ENCODE measurements around the gene PTK7. TPM values are rescaled to one million over a fixed set of nuclear protein-coding genes. Genes with fewer than 3 reads are reported as not detected.

Gene PTK7
- polyA plus RNA-seq, 4 donors: 230 to 296 (median 261) TPM

DNA sequence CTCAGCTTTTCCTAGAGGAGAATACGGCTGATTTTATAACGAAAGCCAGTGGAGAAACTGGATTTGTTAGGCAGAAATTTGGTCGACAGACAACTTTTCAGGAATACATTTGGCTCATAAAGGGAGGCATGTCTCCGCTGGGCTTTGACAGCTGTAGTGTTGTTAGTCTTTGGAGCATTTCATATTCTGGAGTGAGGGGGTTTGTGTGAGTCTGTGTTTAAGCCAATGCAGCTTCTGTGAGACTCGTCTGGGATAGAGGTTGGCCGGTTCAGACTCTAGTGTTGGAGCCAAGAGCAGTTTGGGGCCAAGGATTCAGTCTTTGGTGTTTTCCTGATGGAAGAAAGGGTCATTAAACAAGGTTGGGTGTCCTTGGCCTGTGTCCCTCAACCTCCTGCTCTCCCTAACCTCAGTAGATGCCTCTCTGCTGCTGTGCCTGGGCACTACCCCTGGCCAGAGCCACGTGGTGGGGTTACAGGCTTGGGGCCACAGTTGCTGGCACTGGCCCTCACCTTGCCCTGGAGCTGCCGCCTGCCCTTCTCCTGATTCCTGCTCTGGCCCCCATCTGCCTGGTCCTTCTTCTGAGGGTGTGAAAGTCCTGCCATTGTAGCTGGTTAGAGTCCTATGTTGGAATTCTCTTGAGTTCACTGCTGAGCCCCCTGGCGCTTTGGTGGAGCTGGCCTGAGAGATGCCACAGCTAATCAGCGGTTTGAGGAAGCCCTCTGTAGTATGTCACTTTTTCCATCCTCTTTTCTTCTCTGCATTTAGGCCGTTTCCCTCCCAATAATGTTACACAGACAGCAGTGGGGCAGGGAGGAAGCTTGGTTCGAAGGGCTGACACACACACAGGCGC is 6.9 kb downstream of the PTK7 start:
- no peak for DNase-seq (ENCODE audit: low read depth in 4 of 4, low spot score in 2 of 4)

DNA sequence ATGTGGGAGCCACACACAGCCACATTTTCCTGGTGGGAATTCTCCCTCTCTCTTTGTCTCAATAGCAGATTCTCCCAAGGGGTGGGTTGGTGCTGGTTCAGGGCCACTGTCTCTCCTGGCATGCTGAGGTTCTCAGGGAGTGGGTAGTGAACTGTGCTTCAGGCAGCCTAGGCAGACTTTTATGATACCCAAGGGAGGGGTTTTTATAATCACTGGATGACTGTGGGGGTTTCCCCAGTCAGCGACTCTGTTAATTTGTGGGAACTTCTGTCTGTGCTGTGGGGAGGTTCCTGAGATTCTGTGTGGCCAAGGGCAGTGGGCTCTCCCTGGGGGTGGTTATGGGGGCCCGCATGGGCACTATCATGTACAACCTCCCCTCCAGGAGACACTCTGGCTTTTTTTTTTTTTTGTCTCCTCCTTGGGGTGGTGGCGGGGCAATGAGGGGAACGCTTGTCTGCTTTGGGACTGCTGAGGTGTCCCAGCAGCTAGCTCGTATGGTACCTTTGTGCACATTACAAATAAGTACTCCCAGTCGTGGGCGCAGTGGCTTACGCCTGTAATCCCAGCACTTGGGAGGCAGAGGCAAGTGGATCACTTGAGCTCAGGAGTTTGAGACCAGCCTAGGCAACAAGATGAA is 10.0 kb downstream of the PTK7 start:
- no peak for DNase-seq (ENCODE audit: low read depth in 4 of 4, low spot score in 2 of 4)

DNA sequence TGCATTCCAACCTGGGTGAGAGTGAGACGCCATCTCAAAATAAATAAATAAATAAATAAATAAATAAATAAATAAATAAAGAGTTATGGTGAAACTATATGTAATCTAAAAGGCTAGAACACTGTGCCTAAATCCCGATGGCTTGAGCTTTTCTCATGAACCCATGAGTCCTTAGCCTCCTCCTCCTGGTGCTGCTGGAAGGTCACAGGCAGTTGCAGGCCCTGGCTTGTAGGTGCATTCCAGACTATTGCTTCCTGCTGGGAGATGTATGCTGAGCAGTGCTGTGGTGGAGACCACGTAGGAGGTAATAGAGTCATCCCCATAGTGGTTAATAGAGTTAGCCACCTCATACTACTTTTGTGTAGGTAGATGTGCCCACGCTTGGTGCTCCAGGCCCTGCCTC is 12.5 kb downstream of the PTK7 start:
- DNase-seq (ENCODE audit: low read depth in 4 of 4, low spot score in 2 of 4): no peak

DNA sequence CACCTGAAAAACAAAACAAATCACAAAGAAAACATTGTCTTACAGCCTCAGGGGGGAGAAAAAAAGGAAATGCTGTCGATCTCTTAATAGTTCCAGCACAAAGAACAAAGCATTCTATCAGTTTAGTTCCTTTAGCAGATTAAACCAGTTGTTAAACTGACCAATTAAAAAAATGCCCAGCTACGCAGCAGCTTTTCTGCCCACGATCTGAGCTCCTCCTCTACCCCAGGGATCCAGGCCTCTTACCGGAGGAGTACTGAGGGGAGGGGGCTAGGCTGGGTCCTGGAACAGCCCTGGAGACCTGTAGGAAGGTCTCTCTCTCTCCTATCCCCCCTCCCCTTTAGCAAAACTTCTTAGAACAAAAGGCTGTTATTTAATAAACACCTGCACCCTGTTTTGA is 13.4 kb downstream of the PTK7 start:
- no peak for DNase-seq (ENCODE audit: low read depth in 4 of 4, low spot score in 2 of 4)

DNA sequence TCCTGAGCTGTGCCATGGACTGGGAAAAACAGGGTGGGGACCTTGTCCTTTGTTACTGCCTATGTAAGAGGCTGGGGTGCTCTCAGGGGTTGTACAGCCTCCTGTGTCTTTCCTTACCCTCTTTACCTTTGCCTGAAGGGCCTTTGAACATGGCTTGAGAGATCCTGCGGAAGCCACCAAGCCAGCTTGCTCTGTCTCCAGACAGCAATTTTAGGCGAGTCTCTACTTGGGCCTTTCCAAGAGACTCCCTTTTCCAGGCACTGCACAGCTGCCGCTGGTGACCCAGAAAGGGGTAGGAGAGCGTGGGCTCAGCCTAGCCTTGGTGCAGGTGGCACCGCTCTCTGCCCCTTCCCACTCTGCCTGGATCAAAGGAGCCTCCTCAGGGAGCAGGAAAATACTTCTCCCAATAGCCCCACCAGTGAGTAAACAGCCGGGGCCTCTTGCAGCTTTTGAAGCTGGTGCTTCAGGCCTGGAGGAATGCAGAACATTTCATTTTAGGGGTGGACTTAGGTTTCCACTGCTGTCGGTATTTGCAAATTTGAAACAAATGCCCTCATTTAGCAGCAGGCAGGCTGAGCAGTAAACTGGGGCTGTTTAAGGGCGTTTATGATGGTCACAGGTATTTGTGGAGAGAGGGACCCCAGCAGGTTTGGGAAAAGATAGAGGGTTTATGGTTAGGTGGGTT is 13.9 kb downstream of the PTK7 start:
- DNase-seq (ENCODE audit: low read depth in 4 of 4, low spot score in 2 of 4): no peak

DNA sequence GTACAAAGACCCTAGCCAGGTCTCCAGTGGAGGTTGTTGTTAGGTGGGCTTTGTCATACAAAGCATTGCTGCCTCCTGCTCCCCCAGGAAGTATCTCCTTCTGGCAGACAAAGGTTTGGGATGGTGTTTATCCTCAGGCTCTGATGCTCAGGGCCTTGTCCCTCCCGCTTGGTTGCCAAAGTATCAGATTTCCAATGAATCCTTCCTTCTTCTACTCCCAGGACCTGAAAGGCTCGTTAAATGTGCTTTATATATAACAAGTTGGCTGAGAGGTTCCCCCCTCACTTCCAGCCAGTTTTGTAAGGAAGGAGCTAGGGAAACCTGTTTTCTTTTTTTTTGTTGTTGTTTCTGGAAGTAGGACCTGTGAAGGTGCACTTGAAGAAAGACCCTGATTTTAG is 14.4 kb downstream of the PTK7 start:
- DNase-seq (ENCODE audit: low read depth in 4 of 4, low spot score in 2 of 4): no peak

DNA sequence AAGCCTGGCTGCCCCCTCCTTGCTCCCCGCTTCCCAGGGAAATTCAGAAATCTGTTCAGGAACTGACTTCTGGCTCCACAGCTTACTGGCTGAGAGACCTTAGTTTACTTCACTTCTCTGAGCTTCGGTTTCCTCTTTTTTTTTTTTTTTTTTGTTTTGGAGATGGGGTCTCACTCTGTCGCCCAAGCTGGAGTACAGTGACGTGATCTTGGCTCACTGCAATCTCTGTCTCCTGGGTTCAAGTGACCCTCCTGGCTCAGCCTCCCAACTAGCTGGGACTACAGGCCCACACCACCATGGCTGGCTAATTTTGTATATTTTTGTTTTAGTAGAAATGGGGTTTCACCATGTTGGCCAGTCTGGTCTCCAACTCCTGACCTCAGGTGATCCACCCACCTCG is 14.9 kb downstream of the PTK7 start:
- DNase-seq (ENCODE audit: low read depth in 4 of 4, low spot score in 2 of 4): no peak

DNA sequence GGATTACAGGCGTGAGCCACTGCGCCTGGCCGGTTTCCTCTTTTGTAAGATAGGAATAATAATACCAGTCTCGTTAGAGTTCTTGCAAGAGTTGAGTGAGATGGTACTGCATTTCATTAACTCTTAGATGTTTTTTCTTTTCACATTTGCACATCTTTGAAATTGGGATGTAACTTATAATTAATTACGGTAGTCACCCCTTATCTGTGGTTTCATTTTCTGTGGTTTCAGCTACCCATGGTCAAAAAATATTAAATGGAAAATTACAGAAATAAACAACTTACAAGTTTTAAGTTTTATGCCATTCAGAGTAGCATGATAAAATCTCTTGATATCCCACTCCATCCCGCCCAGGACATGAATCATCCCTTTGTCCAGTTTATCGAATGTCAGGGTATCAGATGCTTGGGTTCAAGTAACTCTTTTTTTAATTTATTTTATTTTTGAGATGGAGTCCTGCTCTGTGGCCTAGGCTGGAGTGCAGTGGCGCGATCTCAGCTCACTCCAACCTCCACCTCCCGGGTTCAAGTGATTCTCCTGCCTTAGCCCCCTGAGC is 15.4 kb downstream of the PTK7 start:
- no peak for DNase-seq (ENCODE audit: low read depth in 4 of 4, low spot score in 2 of 4)

DNA sequence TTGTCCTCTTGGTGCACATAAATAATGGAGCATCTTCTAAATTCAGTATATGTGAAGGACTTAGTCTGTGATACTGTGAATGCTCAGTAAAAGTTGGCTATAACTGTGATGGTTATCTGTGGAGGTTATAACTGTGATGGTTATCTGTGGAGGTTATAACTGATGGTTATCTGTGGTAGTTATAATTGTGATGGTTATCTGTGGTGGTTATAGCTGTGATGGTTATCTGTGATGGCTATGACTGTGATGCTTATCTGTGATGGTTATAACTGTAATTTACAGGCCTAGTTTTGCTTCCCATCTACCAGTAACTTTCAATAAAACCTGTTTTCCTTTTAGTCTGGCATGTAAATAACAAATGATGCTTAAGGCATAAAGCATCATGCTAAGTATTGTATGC is 16.5 kb downstream of the PTK7 start:
- DNase-seq (ENCODE audit: low read depth in 4 of 4, low spot score in 2 of 4): no peak

DNA sequence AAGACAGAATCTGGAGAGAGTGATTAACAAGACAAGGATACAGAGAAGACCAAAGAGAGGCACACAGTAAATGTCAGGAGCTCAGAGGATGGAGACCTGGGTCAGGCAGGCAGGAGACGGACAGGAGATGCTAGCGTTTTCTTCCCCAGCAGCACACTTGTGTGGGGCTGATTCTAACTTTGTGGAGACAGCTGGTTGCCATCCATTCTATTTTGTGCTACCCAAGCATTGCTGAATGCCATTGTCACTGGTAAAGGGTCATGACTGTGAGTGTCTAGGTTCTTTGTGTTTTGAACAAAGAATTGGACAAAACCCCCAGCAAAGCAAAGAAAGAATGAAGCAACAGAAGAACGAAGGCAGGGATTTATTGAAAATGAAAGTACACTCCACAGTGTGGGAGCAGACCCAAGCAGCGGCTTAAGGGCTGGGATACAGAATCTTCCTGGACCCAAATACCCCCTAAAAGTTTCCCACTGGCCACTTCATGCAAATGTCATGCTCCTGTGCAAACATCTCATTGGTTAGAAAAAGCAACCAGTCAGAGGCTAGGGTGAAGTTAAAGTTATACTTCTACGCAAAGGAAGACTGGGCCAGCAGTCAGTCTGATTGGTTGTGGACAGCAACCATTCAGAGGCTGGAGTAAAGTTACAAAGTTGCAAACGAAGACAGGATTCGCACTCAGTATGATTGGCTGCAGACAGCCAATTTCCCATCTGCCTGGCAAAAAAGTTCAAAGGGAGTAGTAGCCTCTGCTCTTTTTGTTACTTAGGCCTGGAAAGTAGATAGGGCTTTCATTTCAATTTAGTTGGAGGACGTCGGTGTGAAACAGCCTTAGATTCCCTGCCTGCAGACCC is 17.5 kb downstream of the PTK7 start:
- no peak for DNase-seq (ENCODE audit: low read depth in 4 of 4, low spot score in 2 of 4)

DNA sequence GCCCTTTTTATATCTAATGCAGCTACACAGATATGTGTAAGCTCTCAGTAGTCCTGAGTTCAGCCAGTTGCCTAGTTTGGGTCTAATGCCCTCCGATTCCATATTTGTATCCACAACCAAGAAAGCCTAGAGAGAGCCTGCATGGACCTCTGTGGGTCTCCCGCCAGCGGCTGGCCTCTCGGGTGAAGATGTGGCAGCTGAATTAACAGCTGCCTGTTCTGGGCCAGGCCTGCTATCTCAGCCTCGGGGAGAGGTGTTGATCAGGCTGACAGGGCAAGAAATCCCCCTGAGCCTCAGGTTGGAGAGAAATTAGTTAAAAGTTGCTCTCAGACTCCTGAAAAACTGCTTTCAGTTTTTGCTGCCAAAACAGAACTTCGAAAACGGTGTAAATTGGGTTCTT is 19.8 kb downstream of the PTK7 start:
- DNase-seq (ENCODE audit: low read depth in 4 of 4, low spot score in 2 of 4): no peak

DNA sequence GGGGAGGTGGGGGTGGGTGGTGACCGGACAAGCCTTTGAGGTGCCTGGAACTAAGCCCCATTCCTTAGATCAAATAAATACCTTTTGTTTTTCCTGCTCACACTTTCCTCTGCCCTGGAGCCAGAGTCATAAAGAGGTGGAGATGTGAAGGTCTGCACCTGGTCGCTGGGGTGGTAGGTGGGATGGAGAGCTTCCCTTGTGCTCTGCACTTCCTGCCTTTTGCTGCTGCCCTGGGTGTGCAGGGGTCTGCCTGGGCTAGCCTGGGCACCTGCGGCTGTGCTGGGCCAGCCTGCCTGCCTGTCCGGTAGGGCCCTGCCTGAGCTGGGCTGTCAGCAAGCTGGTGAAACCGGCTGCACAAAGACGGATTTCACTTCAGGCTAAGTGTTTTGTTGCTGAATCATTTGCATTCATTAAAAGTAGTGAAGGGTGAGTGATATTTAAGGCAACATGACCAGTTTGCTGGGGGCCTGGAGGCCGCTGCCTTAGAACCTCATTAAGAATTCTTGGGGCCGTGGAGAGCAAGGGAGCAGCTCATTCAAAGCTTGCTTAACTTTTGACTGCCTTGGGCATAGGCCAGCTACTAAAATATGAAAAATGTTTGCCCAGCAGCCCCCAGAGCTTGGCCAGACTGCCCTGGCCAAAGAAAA is 20.5 kb downstream of the PTK7 start:
- no peak for DNase-seq (ENCODE audit: low read depth in 4 of 4, low spot score in 2 of 4)

DNA sequence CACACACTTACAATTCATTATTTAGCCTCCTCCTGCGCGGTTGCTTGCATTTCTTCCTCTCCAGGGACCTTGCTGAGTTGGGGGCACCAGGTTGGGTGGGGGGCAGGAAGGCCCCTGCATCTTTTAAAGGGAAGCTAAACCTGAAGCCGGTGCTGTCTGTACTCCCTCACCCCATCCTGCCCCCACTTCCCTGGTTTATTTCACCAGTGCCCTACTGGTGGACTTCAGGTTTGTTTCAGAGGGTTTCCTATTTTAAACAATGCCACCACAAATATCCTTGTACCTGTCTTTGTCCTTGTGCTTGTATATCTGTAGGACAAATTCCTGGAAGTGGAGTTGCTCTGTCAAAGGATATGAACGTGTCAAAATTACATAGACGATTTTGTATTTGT is 21.0 kb downstream of the PTK7 start:
- DNase-seq (ENCODE audit: low read depth in 4 of 4, low spot score in 2 of 4): no peak

DNA sequence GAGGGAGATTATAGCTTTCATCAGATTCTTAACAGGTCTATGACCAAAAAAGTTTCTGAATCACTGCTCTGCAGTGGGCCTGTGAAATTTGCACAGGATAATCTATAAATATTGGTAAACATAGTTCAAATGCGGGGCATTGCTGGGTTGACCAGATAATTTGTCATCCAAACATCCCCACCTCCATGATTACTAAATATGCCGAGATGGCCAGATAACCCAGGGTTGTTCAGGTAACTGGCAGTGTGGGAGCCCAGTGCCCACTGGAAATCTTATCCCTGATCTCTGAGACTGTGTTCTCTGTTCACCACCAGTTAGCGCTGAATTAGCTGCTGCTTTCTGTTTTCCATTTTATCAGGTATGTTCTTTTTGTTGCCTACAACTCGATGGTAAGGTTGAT is 21.4 kb downstream of the PTK7 start:
- no peak for DNase-seq (ENCODE audit: low read depth in 4 of 4, low spot score in 2 of 4)

DNA sequence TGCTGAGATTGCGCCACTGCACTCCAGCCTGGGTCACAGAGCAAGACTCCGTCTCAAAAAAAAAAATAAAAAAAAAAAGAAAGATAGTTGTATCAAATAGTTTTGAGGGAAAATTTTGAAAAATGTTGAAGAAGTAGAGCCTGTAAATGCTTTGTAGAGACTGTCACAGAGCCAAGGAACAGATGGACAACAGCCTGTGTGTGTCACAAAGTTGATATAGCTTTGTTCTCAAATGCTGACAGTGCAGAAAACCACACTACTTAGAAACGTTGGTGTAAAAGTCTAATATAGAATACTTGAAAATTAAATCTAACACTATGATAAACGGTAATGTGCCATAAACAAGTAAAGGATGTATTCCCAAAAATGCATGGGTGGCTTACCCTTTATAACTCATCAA is 25.4 kb downstream of the PTK7 start:
- no peak for DNase-seq (ENCODE audit: low read depth in 4 of 4, low spot score in 2 of 4)

DNA sequence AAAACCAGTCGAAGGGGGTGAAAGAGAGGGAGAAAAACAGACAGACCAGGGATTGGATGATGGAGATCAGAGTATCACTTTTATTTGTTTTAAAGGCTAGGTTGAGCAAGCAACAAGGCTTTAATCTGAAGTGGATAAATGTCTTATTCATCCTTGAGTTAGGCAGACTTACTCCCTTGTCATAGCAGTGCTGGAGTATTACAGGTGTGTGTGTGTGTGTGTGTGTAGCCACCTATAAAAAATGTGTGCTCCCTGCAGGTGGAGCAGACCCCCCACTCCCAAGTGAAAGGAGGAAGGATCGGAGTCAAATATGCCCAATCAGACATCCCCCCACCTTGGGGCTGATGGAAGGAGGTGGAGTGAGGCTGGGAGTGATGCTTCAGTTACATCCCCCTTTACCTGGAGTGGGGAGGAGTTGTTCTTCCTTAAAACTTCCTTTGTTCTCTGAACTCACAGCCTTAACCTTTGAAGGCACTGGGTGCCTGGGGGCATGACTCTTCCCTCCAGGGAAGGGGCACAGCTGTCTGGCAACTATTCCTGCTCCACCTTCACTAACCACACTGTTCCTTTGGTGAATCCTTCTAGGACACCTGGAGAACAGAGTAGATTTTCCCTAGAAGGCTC is 27.3 kb downstream of the PTK7 start:
- DNase-seq (ENCODE audit: low read depth in 4 of 4, low spot score in 2 of 4): no peak

DNA sequence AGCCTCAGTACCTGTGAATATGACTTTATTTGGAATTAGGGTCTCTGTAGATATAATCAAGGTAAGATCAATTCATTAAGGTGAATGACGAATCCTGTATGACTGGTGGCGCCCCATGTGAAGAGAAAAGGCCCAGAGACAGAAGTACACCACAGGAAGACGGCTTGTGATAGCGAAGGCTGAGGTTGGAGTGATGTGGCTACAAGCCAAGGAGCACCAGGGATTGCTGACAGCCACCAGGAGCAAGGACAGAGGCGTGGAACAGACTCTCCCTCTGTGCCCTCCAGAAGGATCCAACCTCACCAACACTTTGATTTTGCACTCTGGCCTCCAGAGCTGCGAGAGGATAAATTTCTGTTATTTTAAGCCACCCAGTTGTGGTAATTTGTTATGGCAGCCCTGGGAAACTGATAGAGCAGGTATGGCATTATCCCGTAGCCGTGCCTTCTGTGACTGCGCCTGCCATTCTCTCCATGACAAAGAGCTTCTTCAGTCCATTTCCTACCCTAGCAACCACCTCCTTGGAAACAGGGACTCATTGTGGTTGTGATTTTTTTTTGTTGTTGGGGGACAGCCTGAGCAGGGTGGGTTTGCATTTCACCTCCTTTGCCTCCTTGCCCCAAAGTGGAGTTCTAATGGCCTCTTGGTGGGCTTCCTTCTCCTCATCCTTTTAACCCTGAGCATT is 29.6 kb downstream of the PTK7 start:
- no peak for DNase-seq (ENCODE audit: low read depth in 4 of 4, low spot score in 2 of 4)

DNA sequence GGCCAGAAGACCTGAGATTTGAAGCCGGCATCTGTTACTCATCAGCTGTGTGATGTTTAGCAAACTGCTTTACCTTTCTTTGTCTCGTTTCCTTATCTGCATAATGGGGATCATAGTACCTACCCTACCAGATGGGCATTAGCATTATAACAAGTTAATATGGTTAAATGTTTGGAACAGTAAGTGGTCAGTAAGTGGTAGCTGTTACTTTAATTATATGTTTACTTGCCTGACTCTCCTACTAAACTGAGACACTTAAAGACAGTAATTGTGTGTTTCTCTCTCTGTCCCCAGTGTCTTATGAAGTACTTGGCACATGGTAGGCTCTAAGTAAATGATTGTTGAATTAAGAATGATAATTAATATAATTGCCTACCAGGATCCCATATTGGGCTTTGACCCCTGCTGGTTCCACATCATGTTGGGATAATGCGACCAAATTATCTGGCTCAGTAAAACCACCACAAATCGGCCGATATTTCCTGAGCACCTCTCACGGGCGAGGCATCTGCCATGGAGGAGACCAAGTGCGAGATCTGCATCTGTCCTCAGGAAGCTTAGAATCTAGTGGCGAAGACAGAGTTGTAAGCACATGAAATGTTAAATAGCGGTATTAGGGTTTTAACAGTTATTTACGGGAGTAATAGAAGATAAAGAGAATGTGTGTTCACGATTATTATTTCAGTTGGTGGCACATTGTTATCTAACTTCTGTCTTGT is 31.4 kb downstream of the PTK7 start:
- DNase-seq (ENCODE audit: low read depth in 4 of 4, low spot score in 2 of 4): no peak
